Hepatocyte (in vitro differentiated cells): Measurements from ENCODE around the gene HSD17B3. TPM values are rescaled to one million over a fixed set of nuclear protein-coding genes. Genes with fewer than 3 reads are reported as not detected.

Experiments used
- DNase-seq: peaks from one replicate; pipeline ENCODE4 v3.0.0-alpha.2; 2016; ENCODE audit warnings: low spot score
- H2AFZ ChIP-seq: fragments of 200-600 bp; sonication (generic); 2 replicates; pipeline ENCODE4 v1.6.0; 2016; ENCODE audit warnings: antibody characterized with exemption, mild to moderate bottlenecking
- H3K27ac ChIP-seq: fragments of 200-600 bp; sonication (generic); 2 replicates; pipeline ENCODE4 v1.5.1; 2016; ENCODE audit warnings: mild to moderate bottlenecking
- H3K27me3 ChIP-seq: fragments of 200-600 bp; sonication (generic); 2 replicates; pipeline ENCODE4 v1.6.1; 2016
- H3K36me3 ChIP-seq: fragments of 200-600 bp; sonication (generic); replicated peaks from 2 replicates; pipeline ENCODE4 v1.5.1; 2016; ENCODE audit warnings: low read depth; ENCODE audit not compliant: insufficient read depth
- H3K4me1 ChIP-seq: fragments of 200-600 bp; sonication (generic); 2 replicates; pipeline ENCODE4 v1.5.1; 2016; ENCODE audit warnings: mild to moderate bottlenecking, moderate library complexity; ENCODE audit not compliant: insufficient read depth
- H3K4me2 ChIP-seq: fragments of 200-600 bp; sonication (generic); 2 replicates; pipeline ENCODE4 v1.6.0; 2016
- H3K4me3 ChIP-seq: fragments of 200-600 bp; sonication (generic); 2 replicates; pipeline ENCODE4 v1.5.1; 2016; ENCODE audit warnings: mild to moderate bottlenecking
- H3K79me2 ChIP-seq: fragments of 200-600 bp; sonication (generic); 2 replicates; pipeline ENCODE4 v1.6.0; 2017; ENCODE audit warnings: mild to moderate bottlenecking
- H3K9me2 ChIP-seq: fragments of 200-600 bp; sonication (generic); replicated peaks from 2 replicates; pipeline ENCODE4 v1.6.0; 2017; ENCODE audit warnings: mild to moderate bottlenecking; ENCODE audit not compliant: insufficient read depth
- H3K9me3 ChIP-seq: fragments of 200-600 bp; sonication (generic); 2 replicates; pipeline ENCODE4 v1.5.1; 2016; ENCODE audit warnings: low read depth, mild to moderate bottlenecking
- H4K20me1 ChIP-seq: fragments of 200-600 bp; sonication (generic); 2 replicates; pipeline ENCODE4 v1.6.0; 2016; ENCODE audit warnings: mild to moderate bottlenecking; ENCODE audit not compliant: insufficient read depth, poor library complexity, severe bottlenecking
- CTCF ChIP-seq: fragments of 200-600 bp; sonication (generic); IDR thresholded peaks from 2 replicates; pipeline ENCODE4 v1.5.1; 2016; ENCODE audit warnings: antibody characterized with exemption, mild to moderate bottlenecking; ENCODE audit not compliant: poor library complexity
- EZH2 ChIP-seq: fragments of 200-600 bp; sonication (generic); IDR thresholded peaks from 2 replicates; pipeline ENCODE4 v1.6.1; 2016; ENCODE audit warnings: antibody characterized with exemption, mild to moderate bottlenecking, borderline replicate concordance
- EZH2phosphoT487 ChIP-seq: fragments of 200-600 bp; sonication (generic); IDR thresholded peaks from one replicate; pipeline ENCODE4 v1.6.1; 2018; ENCODE audit warnings: antibody characterized with exemption, mild to moderate bottlenecking, low read depth, moderate library complexity; ENCODE audit not compliant: unreplicated experiment, severe bottlenecking
- WGBS: methylation state at CpG from one replicate; pipeline ENCODE4 v1.1.6; 2016; ENCODE audit warnings: low lambda C conversion rate; ENCODE audit errors: missing lambda C conversion rate; 5-methylcytosine and 5-hydroxymethylcytosine counted together
- polyA plus RNA-seq: library from polyadenylated mRNA; unstranded; fragments of >200 nt; fragmentation: Nextera tagmentation; extraction: Ambion mirVana; gene quantifications from 2 replicates; pipeline ENCODE4 v1.2.1, GENCODE V29; 2016
- total RNA-seq: library from RNA; depleted of rRNA; stranded (reverse); fragments of >200 nt; gene quantifications from 2 replicates; pipeline ENCODE4 v1.2.3, GENCODE V29; 2014

The HSD17B3 gene
- total and polyA plus RNA-seq, 2 experiments from 2014 or later, result 0.67 to 0.74 TPM

DNA sequence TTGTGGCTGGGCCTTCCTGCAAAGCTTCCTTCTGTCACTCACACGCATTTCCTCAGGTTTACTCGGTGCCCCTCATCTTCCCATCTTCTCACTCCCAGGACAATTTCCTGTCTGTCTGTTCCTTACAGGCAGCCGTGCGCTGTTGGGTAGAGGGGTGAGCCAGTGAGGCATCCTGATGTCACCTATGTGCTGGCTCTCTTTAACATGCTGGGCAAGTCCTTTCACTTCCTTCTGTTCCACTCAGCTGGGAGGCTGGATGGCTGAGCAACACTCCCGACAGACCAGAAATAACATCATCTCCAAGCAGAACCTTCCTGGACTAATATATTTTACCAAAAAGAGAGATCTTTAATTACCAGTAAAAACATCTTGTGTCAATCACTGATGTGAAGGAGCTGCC is 103.0 kb downstream of the HSD17B3 start:
- Histone ChIP-seq H4K20me1 (no peaks in the 10 kb centered on the region), H3K79me2 (no peaks in the 10 kb centered on the region), H3K27me3 (no peaks in the 10 kb centered on the region), H3K9me3 (no peaks in the 10 kb centered on the region), H3K27ac (no peak overlapping the region), H3K4me2 (no peak overlapping the region), H3K4me3 (no peak overlapping the region), H2AFZ (no peak overlapping the region), H3K4me1 (peaks cover 4% of the 10 kb centered on the region), H3K36me3 (no peaks in the 10 kb centered on the region), H3K9me2 (no peaks in the 10 kb centered on the region)
- TF ChIP-seq CTCF (no peak), EZH2phosphoT487 (no peak), EZH2 (no peak)
- WGBS, result 88% methylated on average over 5 of the region's 5 CpGs
- no peak for DNase-seq

GRCh38 chr9:96195541-96195940 is 106.4 kb downstream of the HSD17B3 start:
- no peaks in the 10 kb centered on the region for H3K36me3 ChIP-seq
- no peak overlapping the region for H2AFZ ChIP-seq
- no peak for DNase-seq
- no peaks in the 10 kb centered on the region for H4K20me1 ChIP-seq
- 96% methylated on average over 3 of the region's 3 CpGs for WGBS
- no peaks in the 10 kb centered on the region for H3K4me1 ChIP-seq
- no peak overlapping the region for H3K4me2 ChIP-seq
- TF ChIP-seq EZH2phosphoT487, result no peak
- no peak for TF ChIP-seq EZH2
- no peak for TF ChIP-seq CTCF
- no peak overlapping the region for H3K27ac ChIP-seq
- no peaks in the 10 kb centered on the region for H3K9me3 ChIP-seq
- H3K27me3 ChIP-seq, result no peaks in the 10 kb centered on the region
- H3K9me2 ChIP-seq, result no peaks in the 10 kb centered on the region
- no peak overlapping the region for H3K4me3 ChIP-seq
- no peaks in the 10 kb centered on the region for H3K79me2 ChIP-seq

- Histone ChIP-seq H3K4me1 (no peaks in the 10 kb centered on the region), H3K9me2 (no peaks in the 10 kb centered on the region), H3K36me3 (no peaks in the 10 kb centered on the region), H3K27me3 (no peaks in the 10 kb centered on the region), H3K4me3 (no peak overlapping the region), H3K9me3 (no peaks in the 10 kb centered on the region), H3K79me2 (no peaks in the 10 kb centered on the region), H3K4me2 (no peak overlapping the region), H3K27ac (no peak overlapping the region), H4K20me1 (no peaks in the 10 kb centered on the region), H2AFZ (no peak overlapping the region)
- 68% methylated on average over 5 of the region's 5 CpGs for WGBS
- TF ChIP-seq EZH2phosphoT487 (no peak), CTCF (no peak), EZH2 (no peak)
- no peak for DNase-seq
These were observed 108.7 kb downstream of the HSD17B3 start for GRCh38 chr9:96193236-96193755.

DNA sequence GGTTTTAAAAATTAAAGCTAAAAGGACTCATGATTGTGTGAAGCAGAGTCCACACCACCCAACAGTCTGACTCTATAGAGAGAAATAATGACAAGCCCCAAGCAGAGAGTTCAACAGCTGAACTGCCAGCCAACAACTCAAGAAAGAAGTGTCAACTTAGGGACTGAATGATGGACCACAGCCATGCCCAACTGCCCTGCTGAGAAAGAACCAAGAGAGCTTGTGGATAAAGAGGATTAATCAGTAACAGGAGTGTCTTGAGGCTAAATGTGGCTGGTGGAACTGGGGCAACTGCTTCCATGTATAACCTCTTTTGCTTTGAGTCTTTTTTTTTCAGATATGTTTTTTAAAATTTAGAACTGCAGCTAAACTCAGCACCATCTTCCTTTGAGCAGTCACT is 109.3 kb downstream of the HSD17B3 start:
- TF ChIP-seq CTCF (no peak), EZH2 (no peak), EZH2phosphoT487 (no peak)
- Histone ChIP-seq H3K36me3 (no peaks in the 10 kb centered on the region), H3K27me3 (no peaks in the 10 kb centered on the region), H3K79me2 (no peaks in the 10 kb centered on the region), H3K4me2 (no peak overlapping the region), H3K4me3 (no peak overlapping the region), H3K4me1 (no peaks in the 10 kb centered on the region), H3K9me3 (no peaks in the 10 kb centered on the region), H2AFZ (no peak overlapping the region), H3K27ac (no peak overlapping the region), H3K9me2 (no peaks in the 10 kb centered on the region), H4K20me1 (no peaks in the 10 kb centered on the region)
- no peak for DNase-seq
